GM18502 (cell line): ENCODE results near the gene GRIP1.

Experiments used
- ATAC-seq: cut with Tn5 transposase; IDR thresholded peaks from one replicate; pipeline ENCODE4 v1.9.1; 2021; ENCODE audit warnings: mild to moderate bottlenecking; ENCODE audit not compliant: unreplicated experiment, poor library complexity

Gene GRIP1

GRCh38 chr12:66694666-66695613 lies 16.1 kb upstream of the GRIP1 start:
- ATAC-seq, result no peak

DNA sequence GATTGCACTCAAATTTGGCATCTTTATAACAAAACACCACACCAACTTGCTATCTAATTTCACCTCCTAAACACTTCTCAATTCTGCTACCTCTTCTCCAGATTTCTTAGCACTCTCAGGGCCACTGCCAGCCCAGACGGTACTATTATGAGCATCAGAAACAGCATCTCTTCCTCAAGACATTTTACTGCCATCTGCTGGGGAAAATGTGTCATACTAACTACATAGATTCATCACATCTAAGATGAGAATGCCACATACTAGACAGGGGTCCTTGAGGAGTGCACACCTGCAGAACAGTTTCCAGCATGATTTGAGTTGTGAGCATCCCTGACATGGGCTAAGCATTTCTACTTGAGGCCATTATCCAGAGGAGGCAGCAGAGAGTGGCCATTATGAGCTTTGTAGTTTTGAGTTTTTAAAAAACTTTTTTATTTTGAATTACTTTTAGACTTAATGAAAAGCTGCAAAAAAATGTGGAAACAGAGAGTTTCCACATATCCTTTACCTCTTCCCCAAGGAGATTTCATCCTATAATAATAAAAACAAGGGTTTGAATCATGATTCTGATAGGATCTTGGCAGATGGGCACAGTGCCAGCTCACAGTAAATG lies 15.1 kb upstream of the GRIP1 start:
- ATAC-seq, result peak; percentile 82

- ATAC-seq, result no peak
Observed at GRCh38 chr12:66692986-66693385, 14.1 kb upstream of the GRIP1 start.

GRCh38 chr12:66692170-66692569 lies 13.3 kb upstream of the GRIP1 start:
- ATAC-seq, result no peak

GRCh38 chr12:66688846-66689439 lies 10.1 kb upstream of the GRIP1 start:
- peak; percentile 74 for ATAC-seq

GRCh38 chr12:66684222-66684621 lies 5.3 kb upstream of the GRIP1 start:
- no peak for ATAC-seq

DNA sequence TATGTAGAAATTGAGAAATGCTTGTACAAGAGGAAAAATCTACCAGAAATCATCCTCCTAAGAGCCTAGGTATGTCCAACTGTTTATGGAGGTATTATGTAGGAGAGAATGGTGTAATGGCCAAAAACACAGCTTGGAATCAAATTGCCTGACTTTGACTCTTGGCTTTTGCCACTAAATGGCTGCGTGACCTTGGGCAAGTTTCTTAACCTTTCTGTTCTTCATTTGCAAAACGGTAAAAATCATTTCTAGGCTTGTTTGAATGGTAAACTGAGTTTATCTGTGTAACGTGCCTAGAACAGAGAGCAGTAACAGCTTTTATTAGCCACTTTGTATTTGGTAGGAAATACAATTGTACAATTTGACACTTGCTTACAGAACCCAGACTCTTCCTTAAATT lies 4.9 kb upstream of the GRIP1 start:
- no peak for ATAC-seq

DNA sequence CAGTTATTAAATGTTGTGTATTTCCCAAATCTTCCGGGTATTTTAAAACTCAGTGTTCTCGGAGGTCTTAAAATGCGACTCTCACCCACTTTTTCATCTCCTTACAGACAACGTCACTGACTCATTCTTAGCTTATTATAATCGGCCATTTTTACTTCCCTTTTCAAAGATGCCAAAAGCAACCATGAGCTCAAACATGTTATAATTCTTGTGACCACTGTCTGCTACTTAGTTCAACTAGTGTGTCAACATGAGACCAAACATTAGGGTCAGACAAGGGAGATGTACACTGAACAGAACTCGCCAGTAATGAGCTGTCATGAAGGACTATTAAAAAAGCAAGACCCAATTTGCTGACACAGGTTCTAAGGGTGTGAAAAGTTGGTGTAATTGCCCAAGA lies 4.2 kb upstream of the GRIP1 start:
- no peak for ATAC-seq

GRCh38 chr12:66679461-66680084 lies 697 bp upstream of the GRIP1 start:
- ATAC-seq, result no peak

DNA sequence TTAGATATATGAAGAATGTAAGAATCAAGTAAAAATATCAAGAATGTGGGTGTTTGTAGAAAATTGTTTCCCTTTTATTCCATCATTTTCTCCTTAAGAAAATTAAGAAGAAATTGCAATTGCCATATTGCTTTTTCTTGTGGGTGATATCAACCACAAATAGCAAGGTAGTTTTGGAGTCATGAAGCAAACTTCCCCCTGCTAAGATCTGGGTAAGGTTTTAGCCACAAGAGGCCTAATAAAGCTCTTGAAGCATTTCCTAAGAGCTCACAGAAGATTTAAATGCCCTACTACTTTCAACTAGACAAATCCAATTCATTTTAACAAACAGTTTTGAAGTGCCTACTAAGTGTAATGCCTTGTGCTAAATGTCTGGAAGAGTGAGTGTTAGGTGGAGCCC lies 2.6 kb downstream of the GRIP1 start:
- no peak for ATAC-seq

DNA sequence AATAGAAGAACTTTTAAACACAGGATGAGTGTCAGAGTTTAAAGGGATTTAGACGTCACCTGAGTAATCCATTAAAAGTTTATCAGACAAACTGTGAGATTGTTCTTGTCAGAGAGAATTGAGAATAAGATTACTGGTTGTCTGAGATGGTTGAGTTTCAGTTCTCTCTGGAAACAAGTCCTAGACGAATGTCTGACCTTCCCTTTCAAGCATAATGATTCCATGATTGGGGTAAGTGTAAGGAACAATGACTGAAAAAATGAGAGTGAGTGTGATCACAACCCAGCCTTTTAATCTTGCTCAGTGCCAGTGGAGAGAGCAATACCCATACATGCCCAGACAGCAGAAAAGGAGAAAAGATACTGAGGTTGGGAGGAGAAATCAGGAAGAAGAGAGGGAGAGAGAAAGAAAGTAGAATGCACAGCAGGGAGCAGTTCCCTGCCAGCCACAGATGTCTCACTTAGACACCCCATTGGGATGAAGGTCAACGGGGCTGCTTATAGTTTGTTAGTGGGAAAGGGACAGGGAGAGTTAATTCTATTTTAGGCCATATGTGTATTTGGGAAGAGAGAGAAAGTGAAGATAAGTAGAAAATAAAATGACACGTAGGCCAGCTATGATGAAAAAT lies 4.3 kb downstream of the GRIP1 start:
- ATAC-seq, result no peak

DNA sequence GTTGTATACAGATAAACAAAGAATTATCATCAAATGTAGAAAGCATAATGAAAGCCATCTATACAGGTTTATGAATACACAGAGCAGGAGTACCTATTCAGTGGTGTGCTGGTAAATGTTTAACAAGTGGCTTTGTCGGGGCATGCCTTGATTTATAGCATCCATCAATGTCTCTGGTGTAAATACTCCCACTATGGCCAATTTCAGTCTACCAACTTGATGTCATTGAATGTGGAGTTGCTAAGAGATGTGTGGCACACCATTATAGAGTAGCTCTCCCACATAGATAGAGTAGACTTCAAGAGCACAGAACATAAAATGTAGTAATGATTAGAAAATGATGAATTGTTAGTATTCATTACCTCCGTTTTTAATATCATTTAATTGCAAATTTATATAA lies 9.3 kb downstream of the GRIP1 start:
- no peak for ATAC-seq

DNA sequence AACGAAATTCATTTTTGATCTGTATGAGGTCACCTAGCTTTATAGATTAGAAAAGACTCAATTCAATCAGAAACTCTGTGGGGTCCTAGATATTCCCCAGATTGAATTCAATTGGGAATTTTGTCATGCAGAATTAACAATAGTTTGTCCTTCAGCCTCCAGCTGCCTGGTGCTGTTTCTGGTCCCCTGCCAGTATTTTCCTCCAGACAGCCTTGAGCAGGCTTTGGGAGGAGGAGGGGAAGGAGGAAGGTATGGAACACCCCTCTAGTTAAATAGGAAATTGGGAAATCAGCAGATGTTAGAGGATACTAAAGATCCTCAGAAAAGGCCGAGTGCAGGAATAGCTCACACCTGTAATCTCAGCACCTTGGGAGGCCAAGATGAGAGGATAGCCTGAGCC lies 10.6 kb downstream of the GRIP1 start:
- ATAC-seq, result no peak

DNA sequence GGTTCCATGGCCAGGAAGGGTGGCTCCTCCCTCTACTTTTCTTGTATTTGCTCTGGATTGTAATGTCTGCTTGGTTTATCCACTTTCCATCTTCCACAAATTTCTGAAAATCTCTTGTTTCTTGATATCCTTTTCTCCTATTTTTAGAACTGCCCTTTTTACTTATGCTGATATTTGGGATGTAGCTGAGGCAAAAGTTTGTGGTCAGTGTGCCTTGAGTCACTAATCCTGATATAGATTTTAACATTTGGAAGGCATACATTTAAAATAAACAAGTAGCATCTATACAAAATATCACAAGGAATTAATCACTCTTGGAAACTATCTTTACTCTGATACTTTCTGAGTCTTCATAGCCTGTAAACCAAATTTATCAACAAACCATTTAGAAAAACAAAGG lies 11.0 kb downstream of the GRIP1 start:
- no peak for ATAC-seq

GRCh38 chr12:66666481-66666880 lies 12.4 kb downstream of the GRIP1 start:
- ATAC-seq, result no peak

- no peak for ATAC-seq
Observed at GRCh38 chr12:66665435-66665985, 13.4 kb downstream of the GRIP1 start.

- no peak for ATAC-seq
Observed at GRCh38 chr12:66664076-66664475, 14.8 kb downstream of the GRIP1 start.

- ATAC-seq, result no peak
Observed at GRCh38 chr12:66663611-66664010, 15.3 kb downstream of the GRIP1 start.

DNA sequence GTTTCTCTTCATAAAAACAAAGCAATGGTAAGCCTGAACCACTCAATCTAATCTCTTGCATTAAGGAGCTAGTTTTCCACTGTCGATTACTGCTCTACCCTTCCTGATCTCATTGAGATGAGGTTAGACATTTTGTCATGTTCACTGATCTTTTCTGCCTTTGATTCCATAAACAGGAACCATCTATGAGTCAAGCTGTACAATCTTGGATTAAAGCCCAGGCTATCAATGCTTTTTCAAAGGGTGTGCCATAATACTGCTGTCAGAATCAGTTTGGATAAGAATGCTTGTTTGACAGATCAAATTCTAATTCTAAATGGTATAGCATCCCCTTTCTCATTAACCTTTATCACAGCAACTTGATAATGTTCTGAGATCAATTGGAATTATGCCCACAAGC lies 16.1 kb downstream of the GRIP1 start:
- ATAC-seq, result no peak

DNA sequence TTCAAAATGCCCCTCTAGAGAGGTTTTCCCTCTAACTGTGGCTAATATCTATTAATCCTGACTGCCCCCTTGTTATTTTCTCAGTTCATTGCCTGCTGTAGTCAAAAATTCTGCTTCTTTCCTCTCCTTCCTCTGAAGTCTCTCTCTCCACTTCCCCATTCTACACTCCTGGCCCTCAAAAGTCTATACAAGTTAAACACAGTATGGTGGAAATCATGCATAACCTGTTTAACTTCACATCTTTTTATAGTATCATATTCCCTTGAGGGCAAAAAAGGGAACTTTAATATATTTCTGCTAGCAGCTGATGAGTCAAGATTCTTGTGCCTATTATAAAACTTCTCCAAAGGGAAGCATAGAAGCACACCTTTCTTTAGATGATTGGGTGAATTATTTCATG lies 16.7 kb downstream of the GRIP1 start:
- no peak for ATAC-seq
